ENCODE data around the gene FSCN2. TPM values are rescaled to one million over a fixed set of nuclear protein-coding genes. Genes with fewer than 3 reads are reported as not detected.

The FSCN2 gene
- total RNA-seq, 1 experiment from 2014 or later, result 0.31 TPM

- peak; percentile 83 for TF ChIP-seq TP53 (CRISPR knock-in tag; IDR thresholded peaks at IDR 0.05)
- TF ChIP-seq GABPB1 (CRISPR knock-in tag; IDR thresholded peaks at IDR 0.05), result peak; percentile 44; the same call in 1 of the 2 replicates
- TF ChIP-seq USF2 (CRISPR knock-in tag; IDR thresholded peaks at IDR 0.05), result 0 out of 2 replicates have a peak, but pooled peaks have one; percentile 34
- TF ChIP-seq CREM (CRISPR knock-in tag; IDR thresholded peaks at IDR 0.05), result peak; percentile 29; the same call in 1 of the 2 replicates
- TF ChIP-seq FOXK1 (CRISPR knock-in tag; IDR thresholded peaks at IDR 0.05), result peak; percentile 65
- TF ChIP-seq TEAD1 (CRISPR knock-in tag; IDR thresholded peaks at IDR 0.05), result peak; percentile 34; the same call in 1 of the 2 replicates
- 0 out of 2 replicates have a peak, but pooled peaks have one; percentile 59 for TF ChIP-seq MYBL2 (CRISPR knock-in tag; IDR thresholded peaks at IDR 0.05)
- TF ChIP-seq ZBTB21 (CRISPR knock-in tag; IDR thresholded peaks at IDR 0.05; ENCODE audit: borderline replicate concordance), result 0 out of 2 replicates have a peak, but pooled peaks have one; percentile 24
- no peak for TF ChIP-seq PRDM15 (CRISPR knock-in tag; IDR thresholded peaks at IDR 0.05)
- peak; percentile 66; the same call in 1 of the 2 replicates for TF ChIP-seq NFE2L1 (CRISPR knock-in tag; IDR thresholded peaks at IDR 0.05)
- TF ChIP-seq GTF2I (CRISPR knock-in tag; conservative IDR thresholded peaks at IDR 0.05), result 0 out of 2 replicates have a peak, but pooled peaks have one; percentile 35
- TF ChIP-seq NR3C1 (CRISPR knock-in tag; conservative IDR thresholded peaks at IDR 0.05; ENCODE audit: low read depth), result 0 out of 2 replicates have a peak, but pooled peaks have one; percentile 39
- TF ChIP-seq ZNF138 (CRISPR knock-in tag; conservative IDR thresholded peaks at IDR 0.05), result 0 out of 2 replicates have a peak, but pooled peaks have one; percentile 24
- peak; percentile 80 for TF ChIP-seq ETV6 (CRISPR knock-in tag; IDR thresholded peaks at IDR 0.05)
Measured at GRCh38 chr17:81487487-81488275, 40.5 kb upstream of the FSCN2 start (continued).

GRCh38 chr17:81488276-81488860, 39.8 kb upstream of the FSCN2 start:
- ATAC-seq, result no peak
- no peak for DNase-seq (ENCODE audit: low spot score)
- ChIA-PET POLR2A (interaction anchor here (0.8 to 1.8 kb wide), 2 partner anchors 24 to 94 kb away, joined by 4 to 11 read pairs; partner anchors contain the start of gene ACTG1), CTCF (interaction anchor here (1.0 to 1.8 kb wide), 3 partner anchors 35 to 93 kb away, joined by 3 to 10 read pairs (median 6); partner anchors contain the start of gene BAHCC1)
- Mint-ChIP-seq H3K36me3 (no peaks in the 10 kb centered on the region), H3K4me3 (no peak overlapping the region), H3K27me3 (ENCODE audit: low read depth) (peaks cover 54% of the 10 kb centered on the region), H3K27ac (no peak overlapping the region), H3K4me1 (peaks cover 33% of the 10 kb centered on the region), H3K9me3 (no peaks in the 10 kb centered on the region)
- no peak for TF ChIP-seq SOX15 (CRISPR knock-in tag; IDR thresholded peaks at IDR 0.05)
- no peak for TF ChIP-seq ZNF512 (CRISPR knock-in tag; IDR thresholded peaks at IDR 0.05; ENCODE audit: borderline replicate concordance)
- TF ChIP-seq ZNF121 (CRISPR knock-in tag; IDR thresholded peaks at IDR 0.05), result no peak
- TF ChIP-seq ZSCAN18 (CRISPR knock-in tag; IDR thresholded peaks at IDR 0.05), result no peak
- no peak; the same call in 1 of the 2 replicates for TF ChIP-seq MAX (CRISPR knock-in tag; IDR thresholded peaks at IDR 0.05)
- TF ChIP-seq RELA (CRISPR knock-in tag; IDR thresholded peaks at IDR 0.05; ENCODE audit: borderline replicate concordance), result no peak
- no peak for TF ChIP-seq MYBL2 (CRISPR knock-in tag; IDR thresholded peaks at IDR 0.05)
- no peak for TF ChIP-seq ZNF396 (CRISPR knock-in tag; IDR thresholded peaks at IDR 0.05; ENCODE audit: borderline replicate concordance)
- 0 out of 2 replicates have a peak, but pooled peaks have one; percentile 21 for TF ChIP-seq ARID4B (CRISPR knock-in tag; IDR thresholded peaks at IDR 0.05; ENCODE audit: borderline replicate concordance)
